HG03066 (cell line): ENCODE data around the gene CFAP206.
"Not testable (repeated sequence)": the region's sequence is repeated elsewhere in the genome, so short reads cannot be mapped to it uniquely, and the experiment has no call there.

Experiments used
- ATAC-seq: cut with Tn5 transposase; IDR thresholded peaks from one replicate; pipeline ENCODE4 v1.9.1; 2021; ENCODE audit warnings: low read depth; ENCODE audit not compliant: unreplicated experiment

CFAP206 gene

DNA sequence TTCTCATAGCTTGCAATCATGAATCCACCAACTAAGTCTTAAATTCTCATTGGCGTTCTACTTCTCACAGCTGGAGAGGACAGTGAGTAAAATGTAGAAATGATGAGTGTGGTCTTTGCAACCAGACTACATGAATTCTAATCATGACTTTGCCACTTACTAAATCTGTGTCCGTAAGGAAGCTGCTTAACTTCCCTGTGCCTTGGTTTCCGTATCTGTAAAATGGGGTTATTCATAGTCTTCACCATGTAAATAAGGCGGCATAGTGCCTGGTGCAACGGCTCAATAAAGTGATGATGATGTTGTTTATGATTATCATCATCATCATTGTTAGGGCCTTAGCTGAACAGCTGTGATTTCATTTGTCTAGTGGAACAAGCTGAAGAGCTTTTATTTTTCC, 12.6 kb downstream of the CFAP206 start:
- no peak for ATAC-seq

DNA sequence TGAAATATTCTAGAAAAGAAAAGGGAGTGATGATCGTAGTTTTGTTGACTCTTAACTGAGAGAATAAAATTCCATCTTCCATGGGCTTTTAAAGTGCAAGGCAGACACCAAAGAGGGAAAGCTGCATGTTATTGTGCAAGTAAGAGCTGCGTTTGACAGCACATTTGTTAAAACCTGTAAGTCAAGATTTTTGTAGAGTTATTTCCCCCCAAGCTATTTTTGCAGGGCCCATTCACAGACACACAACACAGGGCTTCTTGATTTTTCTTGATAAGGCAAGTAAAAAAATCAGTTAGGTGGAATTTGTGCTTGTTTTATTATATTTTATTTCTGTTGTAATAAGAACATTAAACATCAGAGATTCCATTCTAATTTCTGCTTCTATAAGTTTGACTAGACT, 13.8 kb downstream of the CFAP206 start:
- no peak for ATAC-seq

DNA sequence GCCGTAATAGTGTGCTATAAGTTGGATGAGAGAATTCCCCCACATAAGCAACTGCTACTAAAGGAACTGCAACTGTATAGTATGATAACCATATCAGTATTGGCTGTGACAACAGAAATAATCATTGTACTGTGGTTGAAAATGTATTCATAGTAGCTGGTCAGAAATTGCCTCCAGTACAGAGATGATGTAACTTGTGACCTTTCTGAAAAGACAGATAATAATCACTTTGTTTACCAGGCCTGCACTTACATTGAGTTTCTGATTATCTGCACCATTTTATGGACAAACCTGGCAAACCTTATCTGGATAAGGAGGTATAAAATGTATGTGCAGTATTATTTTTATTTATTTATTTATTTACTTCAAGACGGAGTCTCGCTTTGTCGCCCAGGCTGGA, 19.0 kb downstream of the CFAP206 start:
- ATAC-seq = no peak

DNA sequence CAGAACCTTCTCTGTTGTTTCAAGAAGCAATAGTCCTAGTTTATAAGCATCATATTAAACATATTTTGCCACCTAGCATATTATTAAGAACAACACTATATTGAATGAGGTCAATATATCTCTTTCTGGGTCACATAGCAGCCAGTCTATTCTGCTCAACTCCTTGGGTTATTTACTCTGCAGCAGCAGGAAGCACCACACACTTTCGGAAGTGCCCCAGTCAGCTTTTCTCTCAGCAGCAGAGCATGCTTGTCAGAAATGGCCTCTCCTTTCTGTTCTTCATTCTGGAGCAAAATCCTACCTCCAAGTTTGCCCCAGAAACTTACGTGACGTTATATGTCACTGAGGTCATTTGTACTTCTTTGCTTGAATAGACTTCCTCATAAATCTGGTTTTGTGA, 22.7 kb downstream of the CFAP206 start:
- ATAC-seq = no peak

DNA sequence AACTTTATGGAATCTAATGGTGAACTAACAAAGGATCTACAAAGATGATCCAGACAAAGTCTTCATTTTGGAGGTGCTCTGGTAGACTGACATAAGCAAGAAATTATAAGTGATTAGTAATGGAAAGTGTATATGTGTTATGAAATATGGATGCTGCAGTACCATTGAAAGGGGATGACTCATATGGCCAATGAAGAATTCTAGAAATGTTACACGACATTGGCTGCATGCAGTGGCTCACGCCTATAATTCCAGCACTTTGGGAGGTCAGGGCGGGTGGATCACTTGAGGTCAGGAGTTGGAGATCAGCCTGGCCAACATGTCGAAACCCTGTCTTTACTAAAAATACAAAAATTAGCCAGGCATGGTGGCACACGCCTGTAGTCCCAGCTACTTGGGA, 23.5 kb downstream of the CFAP206 start:
- no peak for ATAC-seq

GRCh38 chr6:87436435-87436834, 28.7 kb downstream of the CFAP206 start:
- no peak for ATAC-seq

- no peak for ATAC-seq
Measured at GRCh38 chr6:87441711-87442110, 33.9 kb downstream of the CFAP206 start.

- ATAC-seq = no peak
Measured at GRCh38 chr6:87444362-87444761, 36.6 kb downstream of the CFAP206 start.

DNA sequence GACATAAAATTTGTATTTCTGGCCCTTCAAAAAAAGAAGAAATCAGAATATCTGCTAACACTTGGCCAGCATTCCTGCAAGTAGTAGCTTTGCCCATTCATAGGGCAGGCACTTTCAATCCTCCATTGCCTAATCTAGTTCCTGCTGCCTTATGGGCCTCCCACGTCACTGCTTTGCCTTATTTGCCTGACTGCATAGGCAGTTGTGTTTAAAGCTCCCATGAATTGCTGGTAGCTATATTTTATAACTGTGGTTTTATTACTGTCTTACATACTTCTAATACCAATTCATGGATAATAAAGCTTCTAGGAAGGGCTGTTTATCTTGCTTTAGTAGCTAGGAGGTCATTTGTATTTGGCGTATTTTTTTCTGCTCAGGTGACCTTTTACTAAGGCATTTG, 57.3 kb downstream of the CFAP206 start:
- no peak for ATAC-seq

- peak; percentile 91 for ATAC-seq
Measured at GRCh38 chr6:87472525-87473418, 65.0 kb downstream of the CFAP206 start, which contains the start of gene SLC35A1. SLC35A1 (plus strand) TSS chr6:87472974; CDS start chr6:87473004, 30 bp downstream.

- peak; percentile 70 for ATAC-seq
Measured at GRCh38 chr6:87473419-87473903, 65.7 kb downstream of the CFAP206 start.

DNA sequence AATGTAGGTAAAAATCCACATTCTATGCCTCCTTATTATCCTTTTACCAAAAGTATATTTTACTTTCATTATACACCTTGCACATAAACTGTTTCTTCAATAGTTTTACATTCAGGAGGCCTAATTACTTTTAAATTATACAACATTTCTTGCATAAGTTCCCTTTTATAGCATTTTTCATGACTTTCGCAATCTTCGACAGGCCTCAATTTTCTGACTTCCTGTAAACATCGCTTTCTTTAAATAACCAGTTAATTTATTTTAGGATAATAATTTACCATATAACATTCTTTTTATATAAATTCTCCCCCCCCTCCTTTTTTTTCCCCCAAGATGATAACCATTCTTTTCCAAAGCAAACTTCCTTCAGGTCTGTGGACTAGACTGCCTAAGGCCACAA, 74.2 kb downstream of the CFAP206 start:
- ATAC-seq = no peak

- no peak for ATAC-seq
Measured at GRCh38 chr6:87482366-87482765, 74.6 kb downstream of the CFAP206 start.

- no peak for ATAC-seq
Measured at GRCh38 chr6:87483929-87484328, 76.2 kb downstream of the CFAP206 start.

DNA sequence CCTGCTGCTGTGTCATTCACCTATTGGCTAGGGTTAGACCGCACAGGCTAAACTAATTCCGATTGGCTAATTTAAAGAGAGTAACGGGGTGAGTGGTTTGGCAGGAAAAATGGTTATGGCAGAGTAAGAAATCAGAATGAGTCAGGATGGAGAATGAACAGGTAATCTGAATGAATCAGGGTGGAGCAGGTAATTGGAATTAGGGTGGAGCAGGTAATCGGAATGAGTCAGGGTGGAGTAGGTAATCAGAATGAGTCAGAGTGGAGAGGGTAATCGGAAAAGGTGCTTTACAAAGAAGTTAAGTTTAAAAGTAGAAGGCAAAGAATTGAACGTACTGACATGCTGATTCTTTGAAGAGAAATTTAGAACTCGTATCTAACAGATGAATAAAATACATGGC, 76.7 kb downstream of the CFAP206 start:
- no peak for ATAC-seq

GRCh38 chr6:87487555-87487954, 79.8 kb downstream of the CFAP206 start:
- no peak for ATAC-seq

GRCh38 chr6:87489326-87489725, 81.6 kb downstream of the CFAP206 start:
- ATAC-seq = not testable (repeated sequence)

DNA sequence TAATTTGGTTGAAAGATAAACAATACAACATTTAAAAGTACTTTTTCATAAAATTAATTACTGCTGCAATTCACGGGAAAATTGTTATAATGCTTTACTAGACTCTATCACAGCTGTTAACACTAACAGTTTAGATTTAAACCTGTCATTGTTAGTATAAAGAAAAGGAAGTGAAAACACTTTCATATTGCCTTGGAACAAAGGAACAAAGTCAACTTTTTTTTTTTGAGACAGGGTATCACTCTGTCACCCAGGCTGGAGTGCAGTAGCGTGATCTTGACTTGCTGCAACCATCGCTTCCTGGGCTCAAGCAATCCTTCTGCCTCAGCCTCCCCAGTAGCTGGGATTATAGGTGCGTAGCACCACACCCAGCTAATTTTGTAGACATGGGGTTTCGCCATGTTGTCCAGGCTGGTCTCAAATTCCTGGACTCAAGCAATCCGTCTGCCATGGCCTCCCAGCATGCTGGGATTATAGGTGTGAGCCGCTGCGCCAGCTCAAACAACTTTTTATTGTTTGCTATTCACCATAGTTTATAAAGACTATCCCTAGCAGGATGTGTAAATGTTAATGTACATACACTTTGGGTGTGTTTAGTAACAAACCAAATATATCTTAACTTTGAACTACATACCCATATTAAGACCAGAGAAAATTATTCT, 87.1 kb downstream of the CFAP206 start:
- ATAC-seq = peak; percentile 98

GRCh38 chr6:87498048-87498447, 90.3 kb downstream of the CFAP206 start:
- no peak for ATAC-seq

DNA sequence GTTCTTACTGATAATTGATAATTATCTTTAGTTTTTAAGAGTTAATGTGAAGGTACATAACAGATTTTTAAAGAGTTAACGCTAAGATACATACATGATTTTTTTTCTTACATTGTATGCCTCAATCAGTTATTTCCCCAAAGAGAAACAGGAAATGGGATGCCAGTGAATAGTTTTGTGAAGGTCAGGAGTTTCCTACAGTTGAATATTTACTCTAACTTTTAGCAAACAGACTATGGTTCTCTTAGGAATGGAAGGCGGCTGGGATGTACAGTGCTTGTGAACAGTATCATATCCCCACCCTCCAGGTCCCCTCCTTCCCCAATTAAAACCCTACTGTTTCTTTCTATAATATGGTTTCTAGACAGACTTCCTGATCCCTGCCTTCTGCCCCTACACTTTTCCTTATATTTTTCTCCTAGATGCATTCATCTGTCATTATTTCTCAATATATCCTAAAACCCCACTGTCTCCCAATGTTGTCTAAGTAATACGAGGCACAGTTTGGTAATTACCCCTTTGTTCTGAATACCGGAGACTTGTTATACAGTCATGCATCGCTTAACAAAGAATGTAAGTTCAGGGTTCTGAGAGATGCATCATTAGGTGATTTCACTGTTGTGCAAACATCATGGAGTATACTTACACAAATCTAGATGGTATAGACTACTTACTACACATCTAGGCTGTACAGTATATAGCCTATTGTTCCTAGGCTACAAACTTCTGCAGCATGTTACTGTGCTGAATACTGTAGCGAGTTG, 94.2 kb downstream of the CFAP206 start:
- no peak for ATAC-seq

DNA sequence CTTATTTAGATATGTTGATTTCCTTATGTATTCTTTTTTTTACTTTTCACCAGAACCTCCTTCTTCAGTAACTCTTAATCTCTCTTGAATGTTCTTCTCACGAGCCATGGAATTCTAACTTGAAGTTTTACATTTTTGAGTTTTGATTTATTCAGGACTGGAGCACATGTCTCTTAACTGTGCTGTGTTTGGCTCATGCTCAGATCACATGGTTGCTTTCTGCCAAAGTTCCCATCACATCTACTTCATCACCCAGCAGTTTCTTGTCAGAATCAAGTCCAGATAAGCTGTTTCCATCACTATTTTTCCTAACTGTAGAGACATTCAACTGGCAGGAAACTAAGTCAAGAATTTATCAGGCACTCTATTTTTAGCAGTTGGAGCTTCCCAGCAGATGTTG, 96.7 kb downstream of the CFAP206 start:
- ATAC-seq = no peak
